UCSD-AML1 (cell line): ENCODE measurements around the gene GPC6.

ENCODE experiments used
- DNase-seq: peaks from one replicate; lab custom pipeline; 2025; ENCODE audit not compliant: unreplicated experiment; lab: John Stamatoyannopoulos, UW

GPC6 gene

GRCh38 chr13:94140511-94140910, 913.9 kb downstream of the GPC6 start:
- no peak for DNase-seq

- no peak for DNase-seq
These were observed 917.2 kb downstream of the GPC6 start for GRCh38 chr13:94143624-94144350.

DNA sequence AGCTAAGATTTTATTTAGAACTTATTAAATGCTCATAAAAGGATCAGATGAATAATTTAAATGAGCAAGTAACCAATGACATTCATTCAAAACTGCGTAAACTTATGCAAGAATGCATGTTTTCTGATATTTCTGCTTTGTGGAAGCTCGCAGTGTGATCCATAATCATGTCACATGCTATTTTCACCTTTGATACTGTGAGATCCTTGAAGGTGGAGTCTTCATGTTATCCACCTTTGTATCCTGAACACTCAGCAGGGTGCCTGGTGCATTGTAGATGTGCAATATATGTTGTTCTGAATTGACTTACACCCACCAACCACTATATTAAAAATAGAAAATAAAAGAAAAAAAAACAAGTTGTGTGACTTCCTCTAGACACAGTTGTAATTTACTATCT, 919.4 kb downstream of the GPC6 start:
- DNase-seq = no peak

DNA sequence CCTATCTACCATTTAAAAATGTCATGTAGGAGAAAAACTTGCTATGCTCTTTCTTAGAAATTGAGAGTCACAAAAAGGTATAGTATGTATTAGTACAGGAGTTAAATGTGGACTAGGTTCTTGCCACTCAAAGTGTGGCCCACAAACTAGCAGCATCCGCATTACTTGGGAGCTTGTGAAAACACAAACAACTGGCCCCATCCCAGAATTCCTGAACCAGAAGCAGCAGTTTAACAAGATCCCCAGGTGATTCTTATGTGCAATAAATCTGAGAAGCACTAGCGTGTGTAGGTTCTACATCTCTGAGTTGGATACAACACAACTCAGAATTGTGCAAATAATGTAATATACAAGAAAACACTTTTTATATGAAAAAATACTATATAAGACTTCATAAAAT, 927.0 kb downstream of the GPC6 start:
- DNase-seq = no peak

DNA sequence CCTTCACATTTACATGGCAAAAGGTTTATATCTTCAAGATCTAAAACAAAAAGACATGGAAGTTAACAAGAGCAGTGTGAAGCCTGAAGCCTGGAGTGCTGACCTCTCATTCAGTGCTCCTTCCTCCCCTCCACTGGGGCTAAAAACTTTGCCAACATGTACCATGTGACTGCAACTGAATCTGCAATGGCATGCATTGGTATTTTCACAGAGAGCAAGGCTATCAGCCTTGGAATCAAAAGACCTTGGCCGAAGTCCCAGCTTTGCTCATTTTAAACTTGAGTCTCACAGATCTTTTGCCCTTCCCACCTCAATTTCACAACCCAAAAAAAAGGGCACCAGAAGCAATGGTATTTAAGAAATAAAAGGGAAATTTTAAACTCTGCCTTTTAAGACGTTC, 927.8 kb downstream of the GPC6 start:
- no peak for DNase-seq

GRCh38 chr13:94157705-94158218, 931.2 kb downstream of the GPC6 start:
- no peak for DNase-seq

DNA sequence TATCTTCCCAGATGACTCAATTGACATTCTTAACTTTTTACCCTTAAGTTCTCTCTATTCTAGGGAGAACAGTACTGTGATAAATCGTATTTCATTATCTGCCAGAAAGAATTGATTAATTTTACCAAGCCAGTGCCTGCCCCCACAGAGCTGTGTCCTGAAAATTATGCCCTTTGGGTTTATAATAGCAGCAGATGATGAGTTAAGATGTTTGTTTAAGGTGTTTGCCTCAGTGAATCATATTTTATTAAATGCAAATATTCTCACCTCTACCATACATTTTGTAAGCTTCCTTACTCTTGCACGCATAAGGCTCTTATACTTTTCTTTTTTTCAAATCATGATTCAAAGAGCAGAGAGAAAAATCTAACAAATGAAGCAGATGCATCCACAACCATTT, 934.3 kb downstream of the GPC6 start:
- DNase-seq = no peak

DNA sequence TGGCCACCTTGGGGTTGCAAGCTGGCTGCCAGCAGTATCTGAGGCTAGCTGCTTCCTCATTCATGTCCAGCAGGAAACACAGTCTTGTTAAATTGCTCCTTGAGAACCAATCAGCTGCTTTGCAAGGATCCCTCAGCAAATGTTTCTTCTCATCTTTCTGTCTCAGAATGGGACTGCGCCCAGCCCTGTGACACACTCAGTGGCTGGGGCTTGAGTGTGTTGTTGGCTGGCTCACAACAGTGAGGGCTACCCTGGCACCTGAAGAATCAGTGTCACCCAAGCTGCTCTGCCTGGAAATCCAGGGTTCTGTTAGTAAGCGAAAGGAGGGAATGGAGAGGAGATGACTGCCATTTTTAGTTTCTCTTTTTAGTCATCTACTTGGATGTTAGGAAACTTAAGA, 935.7 kb downstream of the GPC6 start:
- no peak for DNase-seq

GRCh38 chr13:94163535-94163934, 936.9 kb downstream of the GPC6 start:
- DNase-seq = no peak

GRCh38 chr13:94168783-94169453, 942.3 kb downstream of the GPC6 start:
- no peak for DNase-seq

GRCh38 chr13:94169454-94170144, 943.0 kb downstream of the GPC6 start:
- no peak for DNase-seq

GRCh38 chr13:94170145-94170571, 943.6 kb downstream of the GPC6 start:
- no peak for DNase-seq

- no peak for DNase-seq
These were observed 945.8 kb downstream of the GPC6 start for GRCh38 chr13:94172416-94172815.

DNA sequence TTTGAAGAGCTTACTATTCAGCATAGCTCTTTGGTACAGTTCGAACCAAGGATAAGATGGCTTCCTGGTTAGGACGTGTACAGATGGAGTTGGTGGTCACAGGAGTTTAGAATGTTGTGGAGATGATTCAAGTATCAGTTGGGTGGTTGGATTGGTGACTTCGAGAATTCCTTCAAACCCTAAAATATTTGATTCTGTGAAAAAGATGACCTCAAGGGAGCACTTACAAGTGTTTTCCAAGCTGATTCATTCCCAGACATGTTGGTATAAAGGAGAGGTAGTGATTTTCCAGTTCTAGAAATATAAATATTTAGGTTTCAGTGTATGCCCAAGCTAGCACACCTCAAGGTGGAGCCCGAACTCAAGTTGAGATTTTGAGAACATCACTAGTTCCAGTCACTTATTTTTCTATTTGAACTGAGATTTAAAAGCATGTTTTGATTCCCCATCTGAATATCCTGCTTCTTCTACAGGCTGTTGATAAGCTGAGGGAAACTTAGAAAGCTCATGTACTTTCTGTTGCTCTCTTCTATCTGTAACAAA, 946.8 kb downstream of the GPC6 start:
- no peak for DNase-seq

DNA sequence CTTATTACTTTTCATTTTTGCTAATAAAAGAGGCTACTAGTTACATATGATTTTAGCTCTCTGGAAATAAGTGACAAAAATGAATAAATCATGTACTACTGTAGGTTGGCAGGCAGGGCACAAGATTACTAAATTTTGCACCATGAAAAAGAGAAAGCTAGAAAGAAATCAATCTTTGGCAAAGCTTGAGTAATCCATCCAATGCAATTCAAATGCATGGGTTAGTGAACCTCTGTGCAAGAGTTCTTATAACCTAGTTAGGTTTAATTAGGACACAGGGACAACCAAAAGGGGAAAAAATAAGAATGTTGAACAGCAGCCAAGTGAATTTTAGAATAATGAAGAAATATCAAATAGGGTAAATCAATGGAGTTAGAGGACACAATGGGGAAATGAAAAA, 947.4 kb downstream of the GPC6 start:
- DNase-seq = no peak

GRCh38 chr13:94175076-94175475, 948.5 kb downstream of the GPC6 start:
- no peak for DNase-seq

- no peak for DNase-seq
These were observed 950.0 kb downstream of the GPC6 start for GRCh38 chr13:94176561-94176960.

- DNase-seq = no peak
These were observed 950.4 kb downstream of the GPC6 start for GRCh38 chr13:94177041-94177440.

GRCh38 chr13:94178625-94179244, 952.1 kb downstream of the GPC6 start:
- DNase-seq = no peak

- no peak for DNase-seq
These were observed 955.0 kb downstream of the GPC6 start for GRCh38 chr13:94181461-94182107.
